ENCODE measurements around the gene ADAMTS6.

DNA sequence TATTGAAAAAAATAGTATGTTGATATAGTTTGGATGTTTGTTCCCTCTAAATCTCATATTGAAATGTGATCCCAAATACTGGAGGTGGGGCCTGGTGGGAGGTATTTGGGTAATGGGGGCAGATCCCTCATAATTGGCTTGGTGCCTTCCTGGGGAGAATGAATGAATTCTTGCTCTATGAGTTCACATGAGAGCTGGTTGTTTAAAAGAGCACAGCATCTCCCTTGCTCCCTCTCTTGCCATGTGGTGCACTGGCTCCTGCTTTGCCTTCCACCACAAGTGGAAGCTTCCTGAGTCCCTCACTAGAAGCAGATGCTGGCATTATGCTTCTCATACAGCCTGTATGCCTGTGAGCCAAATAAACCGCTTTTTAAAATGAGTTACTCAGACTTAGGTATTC is 154.8 kb downstream of the ADAMTS6 start:
- TF ChIP-seq, protein P1, sequence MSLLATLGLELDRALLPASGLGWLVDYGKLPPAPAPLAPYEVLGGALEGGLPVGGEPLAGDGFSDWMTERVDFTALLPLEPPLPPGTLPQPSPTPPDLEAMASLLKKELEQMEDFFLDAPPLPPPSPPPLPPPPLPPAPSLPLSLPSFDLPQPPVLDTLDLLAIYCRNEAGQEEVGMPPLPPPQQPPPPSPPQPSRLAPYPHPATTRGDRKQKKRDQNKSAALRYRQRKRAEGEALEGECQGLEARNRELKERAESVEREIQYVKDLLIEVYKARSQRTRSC (CRISPR knock-in tag; IDR thresholded peaks at IDR 0.05; ENCODE audit: low read depth): no peak
- no peak for TF ChIP-seq SIN3A (IDR thresholded peaks at IDR 0.05; ENCODE audit: borderline replicate concordance, low read depth, low read length)
- TF ChIP-seq, protein P2, sequence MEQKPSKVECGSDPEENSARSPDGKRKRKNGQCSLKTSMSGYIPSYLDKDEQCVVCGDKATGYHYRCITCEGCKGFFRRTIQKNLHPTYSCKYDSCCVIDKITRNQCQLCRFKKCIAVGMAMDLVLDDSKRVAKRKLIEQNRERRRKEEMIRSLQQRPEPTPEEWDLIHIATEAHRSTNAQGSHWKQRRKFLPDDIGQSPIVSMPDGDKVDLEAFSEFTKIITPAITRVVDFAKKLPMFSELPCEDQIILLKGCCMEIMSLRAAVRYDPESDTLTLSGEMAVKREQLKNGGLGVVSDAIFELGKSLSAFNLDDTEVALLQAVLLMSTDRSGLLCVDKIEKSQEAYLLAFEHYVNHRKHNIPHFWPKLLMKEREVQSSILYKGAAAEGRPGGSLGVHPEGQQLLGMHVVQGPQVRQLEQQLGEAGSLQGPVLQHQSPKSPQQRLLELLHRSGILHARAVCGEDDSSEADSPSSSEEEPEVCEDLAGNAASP (CRISPR knock-in tag; IDR thresholded peaks at IDR 0.05; ENCODE audit: borderline replicate concordance): no peak
- TF ChIP-seq, protein P3, sequence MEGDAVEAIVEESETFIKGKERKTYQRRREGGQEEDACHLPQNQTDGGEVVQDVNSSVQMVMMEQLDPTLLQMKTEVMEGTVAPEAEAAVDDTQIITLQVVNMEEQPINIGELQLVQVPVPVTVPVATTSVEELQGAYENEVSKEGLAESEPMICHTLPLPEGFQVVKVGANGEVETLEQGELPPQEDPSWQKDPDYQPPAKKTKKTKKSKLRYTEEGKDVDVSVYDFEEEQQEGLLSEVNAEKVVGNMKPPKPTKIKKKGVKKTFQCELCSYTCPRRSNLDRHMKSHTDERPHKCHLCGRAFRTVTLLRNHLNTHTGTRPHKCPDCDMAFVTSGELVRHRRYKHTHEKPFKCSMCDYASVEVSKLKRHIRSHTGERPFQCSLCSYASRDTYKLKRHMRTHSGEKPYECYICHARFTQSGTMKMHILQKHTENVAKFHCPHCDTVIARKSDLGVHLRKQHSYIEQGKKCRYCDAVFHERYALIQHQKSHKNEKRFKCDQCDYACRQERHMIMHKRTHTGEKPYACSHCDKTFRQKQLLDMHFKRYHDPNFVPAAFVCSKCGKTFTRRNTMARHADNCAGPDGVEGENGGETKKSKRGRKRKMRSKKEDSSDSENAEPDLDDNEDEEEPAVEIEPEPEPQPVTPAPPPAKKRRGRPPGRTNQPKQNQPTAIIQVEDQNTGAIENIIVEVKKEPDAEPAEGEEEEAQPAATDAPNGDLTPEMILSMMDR (CRISPR knock-in tag; IDR thresholded peaks at IDR 0.05): no peak
- no peak for TF ChIP-seq POLR2AphosphoS5 (IDR thresholded peaks at IDR 0.05; ENCODE audit: low read depth, low read length)
- no peak for TF ChIP-seq ZNF282 (IDR thresholded peaks at IDR 0.05; ENCODE audit: partially characterized antibody)
- TF ChIP-seq ISX (CRISPR knock-in tag; conservative IDR thresholded peaks at IDR 0.05): no peak
- no peak for TF ChIP-seq ZBTB7A (CRISPR knock-in tag; IDR thresholded peaks at IDR 0.05)
- TF ChIP-seq ZNF570 (CRISPR knock-in tag; IDR thresholded peaks at IDR 0.05; ENCODE audit: borderline replicate concordance): no peak
- no peak for TF ChIP-seq HNF4G (IDR thresholded peaks at IDR 0.05; ENCODE audit: borderline replicate concordance, low read depth, low read length)
- no peak for TF ChIP-seq HNF4G (CRISPR knock-in tag; IDR thresholded peaks at IDR 0.05; ENCODE audit: borderline replicate concordance, low read depth)
- no peak for TF ChIP-seq PLRG1 (conservative IDR thresholded peaks at IDR 0.05)
